Astrocyte (in vitro differentiated cells and primary cell): Measurements from ENCODE around the gene P4HA3.

ENCODE experiments used
- CTCF ChIP-seq: IDR thresholded peaks from 2 replicates; pipeline ENCODE4 v1.5.1; 2011; ENCODE audit warnings: low read depth, mild to moderate bottlenecking, inconsistent platforms, low read length, moderate library complexity; ENCODE audit not compliant: insufficient read depth
- EZH2 ChIP-seq: IDR thresholded peaks from 2 replicates; pipeline ENCODE4 v1.6.1; 2012; ENCODE audit warnings: mild to moderate bottlenecking, low read length, inconsistent platforms; ENCODE audit not compliant: insufficient read depth

- no peak for TF ChIP-seq CTCF
- TF ChIP-seq EZH2: no peak
These were observed 30.9 kb downstream of the P4HA3 start for GRCh38 chr11:74280494-74280893.
